HEK293 (cell line): Measurements from ENCODE around the gene EVX1.

Experiments
- CTCF ChIA-PET: fragments of 350-600 bp; formaldehyde crosslinking; extraction: SDS; loops from one replicate; lab custom pipeline; 2021; ENCODE audit warnings: antibody characterized with exemption; lab: Yijun Ruan, JAX
- POLR2A ChIA-PET: fragments of 300-600 bp; formaldehyde crosslinking; extraction: SDS; loops from one replicate; lab custom pipeline; 2020; ENCODE audit warnings: antibody characterized with exemption, inconsistent platforms; lab: Yijun Ruan, JAX
- H3K27ac ChIP-seq: fragments of 200-500 bp; sonication (Bioruptor generic); 2 replicates; pipeline ENCODE4 v1.5.1; 2014; ENCODE audit warnings: low read depth, low read length, control low read depth, inconsistent platforms; ENCODE audit errors: extremely low read depth
- H3K36me3 ChIP-seq, 2 experiments: fragments of 200-500 bp in 1 of 2; sonication (Bioruptor generic) in 1 of 2; 1 replicate in 1 of 2; 2 replicates in 1 of 2; pipeline ENCODE4 v1.5.1; 2014 to 2017; ENCODE audit warnings: inconsistent platforms in 2 of 2, low read length in 2 of 2; ENCODE audit not compliant: control insufficient read depth in 2 of 2, insufficient read depth in 1 of 2
- H3K4me1 ChIP-seq: fragments of 200-500 bp; sonication (Bioruptor generic); 2 replicates; pipeline ENCODE4 v1.5.1; 2014; ENCODE audit warnings: mild to moderate bottlenecking, low read length, inconsistent platforms; ENCODE audit not compliant: control insufficient read depth, insufficient read depth
- H3K4me3 ChIP-seq: 2 replicates; pipeline ENCODE4 v1.5.1; 2011; ENCODE audit warnings: low read depth, mild to moderate bottlenecking, control low read depth, low read length, moderate library complexity
- H3K9me3 ChIP-seq: fragments of 200-500 bp; sonication (Bioruptor generic); 2 replicates; pipeline ENCODE4 v1.5.1; 2014; ENCODE audit warnings: low read depth, low read length, inconsistent platforms; ENCODE audit not compliant: control insufficient read depth, insufficient read depth
- EGR2 ChIP-seq: fragments of 450-650 bp; formaldehyde crosslinking; IDR thresholded peaks from 2 replicates; pipeline ENCODE4 v1.5.1; 2016; ENCODE audit warnings: low read depth, missing biosample characterization, missing genetic modification characterization
- FEZF1 ChIP-seq: fragments of 450-650 bp; formaldehyde crosslinking; IDR thresholded peaks from 2 replicates; pipeline ENCODE4 v1.5.1; 2016; ENCODE audit warnings: missing biosample characterization, missing genetic modification characterization
- PBX3 ChIP-seq: sonication (generic); formaldehyde crosslinking; IDR thresholded peaks from 2 replicates; pipeline ENCODE4 v1.8.1; 2022; ENCODE audit warnings: mild to moderate bottlenecking, moderate library complexity, missing genetic modification reagents
- PRDM6 ChIP-seq: fragments of 450-650 bp; formaldehyde crosslinking; IDR thresholded peaks from 2 replicates; pipeline ENCODE4 v1.5.1; 2017; ENCODE audit warnings: missing biosample characterization, missing genetic modification characterization
- ZFHX2 ChIP-seq: fragments of 450-650 bp; formaldehyde crosslinking; conservative IDR thresholded peaks from 2 replicates; pipeline ENCODE4 v1.5.1; 2016; ENCODE audit warnings: missing biosample characterization, missing genetic modification characterization
- ZFP41 ChIP-seq: fragments of 450-650 bp; formaldehyde crosslinking; IDR thresholded peaks from 2 replicates; pipeline ENCODE4 v1.5.1; 2016; ENCODE audit warnings: missing biosample characterization, missing genetic modification characterization, borderline replicate concordance
- ZNF114 ChIP-seq: fragments of 450-650 bp; formaldehyde crosslinking; IDR thresholded peaks from 2 replicates; pipeline ENCODE4 v1.5.0; 2017; ENCODE audit warnings: missing biosample characterization, missing genetic modification characterization
- ZNF138 ChIP-seq: fragments of 450-650 bp; formaldehyde crosslinking; IDR thresholded peaks from 2 replicates; pipeline ENCODE4 v1.5.1; 2016; ENCODE audit warnings: missing biosample characterization, missing genetic modification characterization, borderline replicate concordance
- ZNF214 ChIP-seq: fragments of 450-650 bp; formaldehyde crosslinking; IDR thresholded peaks from 2 replicates; pipeline ENCODE4 v1.5.1; 2017; ENCODE audit warnings: missing biosample characterization, mild to moderate bottlenecking, missing genetic modification characterization, borderline replicate concordance
- ZNF311 ChIP-seq: fragments of 450-650 bp; formaldehyde crosslinking; IDR thresholded peaks from 2 replicates; pipeline ENCODE4 v1.5.1; 2017; ENCODE audit warnings: missing biosample characterization, missing genetic modification characterization, borderline replicate concordance
- ZNF335 ChIP-seq: fragments of 450-650 bp; formaldehyde crosslinking; conservative IDR thresholded peaks from 2 replicates; pipeline ENCODE4 v1.5.1; 2016; ENCODE audit warnings: missing biosample characterization, missing genetic modification characterization
- ZNF350 ChIP-seq: fragments of 450-650 bp; formaldehyde crosslinking; IDR thresholded peaks from 2 replicates; pipeline ENCODE4 v1.5.0; 2017; ENCODE audit warnings: missing biosample characterization, mild to moderate bottlenecking, missing genetic modification characterization
- ZNF473 ChIP-seq: fragments of 450-650 bp; formaldehyde crosslinking; IDR thresholded peaks from 2 replicates; pipeline ENCODE4 v1.5.1; 2017; ENCODE audit warnings: missing biosample characterization, missing genetic modification characterization
- ZNF548 ChIP-seq: fragments of 450-650 bp; formaldehyde crosslinking; IDR thresholded peaks from 2 replicates; pipeline ENCODE4 v1.5.1; 2016; ENCODE audit warnings: missing biosample characterization, missing genetic modification characterization
- ZNF626 ChIP-seq: fragments of 450-650 bp; sonication (Bioruptor Pico); formaldehyde crosslinking; IDR thresholded peaks from 2 replicates; pipeline ENCODE4 v1.5.1; 2018; ENCODE audit warnings: missing biosample characterization, missing genetic modification characterization, inconsistent platforms
- ZNF664 ChIP-seq: fragments of 450-650 bp; formaldehyde crosslinking; IDR thresholded peaks from 2 replicates; pipeline ENCODE4 v1.5.1; 2016; ENCODE audit warnings: missing biosample characterization, missing genetic modification characterization
- ZSCAN23 ChIP-seq: fragments of 450-650 bp; formaldehyde crosslinking; IDR thresholded peaks from 2 replicates; pipeline ENCODE4 v1.5.1; 2016; ENCODE audit warnings: missing biosample characterization, missing genetic modification characterization
- TF ChIP-seq, protein P1 (sequence below): fragments of 450-650 bp; formaldehyde crosslinking; IDR thresholded peaks from 2 replicates; pipeline ENCODE4 v1.5.1; 2016; ENCODE audit warnings: missing biosample characterization, missing genetic modification characterization, low read depth
- TF ChIP-seq, protein P2 (sequence below): fragments of 450-650 bp; formaldehyde crosslinking; conservative IDR thresholded peaks from 2 replicates; pipeline ENCODE4 v1.5.1; 2016; ENCODE audit warnings: low read depth, missing biosample characterization, missing genetic modification characterization
- TF ChIP-seq, protein P3 (sequence below): fragments of 450-650 bp; formaldehyde crosslinking; IDR thresholded peaks from 2 replicates; pipeline ENCODE4 v1.5.1; 2016; ENCODE audit warnings: missing biosample characterization, missing genetic modification characterization

The EVX1 gene

GRCh38 chr7:27235387-27236311, 7.0 kb upstream of the EVX1 start (continued):
- no peak for TF ChIP-seq ZFP41 (tag by site-specific recombination)
- no peak for TF ChIP-seq ZNF114 (tag by site-specific recombination)
- no peak for TF ChIP-seq ZSCAN23
- TF ChIP-seq PBX3 (CRISPR knock-in tag): no peak
- no peak for TF ChIP-seq PRDM6 (tag by site-specific recombination)
- TF ChIP-seq ZNF548 (tag by site-specific recombination): no peak
- no peak for TF ChIP-seq ZNF473 (tag by site-specific recombination)
- TF ChIP-seq ZNF138 (tag by site-specific recombination): no peak
- TF ChIP-seq ZNF350 (tag by site-specific recombination): no peak
- no peak for TF ChIP-seq ZNF664 (tag by site-specific recombination)

- POLR2A ChIA-PET: interaction anchor here (0.6 kb wide), 1 partner anchor 21 kb away, joined by 8 read pairs; no protein-coding TSS in a partner anchor
- H3K27ac ChIP-seq: no peak overlapping the region
- no peaks in the 10 kb centered on the region for H3K9me3 ChIP-seq
- CTCF ChIA-PET: interaction anchor here (1.2 kb wide), 2 partner anchors 41 to 683 kb away, joined by 3 to 4 read pairs; no protein-coding TSS in a partner anchor
- no peaks in the 10 kb centered on the region for H3K36me3 ChIP-seq
- no peaks in the 10 kb centered on the region; the same call in 1 of the 2 replicates for H3K4me1 ChIP-seq
- TF ChIP-seq EGR2 (tag by site-specific recombination): 0 out of 2 replicates have a peak, but pooled peaks have one; percentile 6
- TF ChIP-seq ZFHX2 (tag by site-specific recombination): peak; percentile 24; the same call in 1 of the 2 replicates
- no peak for TF ChIP-seq ZNF214
- TF ChIP-seq, protein P1, sequence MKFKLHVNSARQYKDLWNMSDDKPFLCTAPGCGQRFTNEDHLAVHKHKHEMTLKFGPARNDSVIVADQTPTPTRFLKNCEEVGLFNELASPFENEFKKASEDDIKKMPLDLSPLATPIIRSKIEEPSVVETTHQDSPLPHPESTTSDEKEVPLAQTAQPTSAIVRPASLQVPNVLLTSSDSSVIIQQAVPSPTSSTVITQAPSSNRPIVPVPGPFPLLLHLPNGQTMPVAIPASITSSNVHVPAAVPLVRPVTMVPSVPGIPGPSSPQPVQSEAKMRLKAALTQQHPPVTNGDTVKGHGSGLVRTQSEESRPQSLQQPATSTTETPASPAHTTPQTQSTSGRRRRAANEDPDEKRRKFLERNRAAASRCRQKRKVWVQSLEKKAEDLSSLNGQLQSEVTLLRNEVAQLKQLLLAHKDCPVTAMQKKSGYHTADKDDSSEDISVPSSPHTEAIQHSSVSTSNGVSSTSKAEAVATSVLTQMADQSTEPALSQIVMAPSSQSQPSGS (tag by site-specific recombination): no peak
- TF ChIP-seq ZNF335: peak; percentile 77
- H3K4me3 ChIP-seq: no peak overlapping the region
Observed at GRCh38 chr7:27237735-27238334, 4.8 kb upstream of the EVX1 start.

DNA sequence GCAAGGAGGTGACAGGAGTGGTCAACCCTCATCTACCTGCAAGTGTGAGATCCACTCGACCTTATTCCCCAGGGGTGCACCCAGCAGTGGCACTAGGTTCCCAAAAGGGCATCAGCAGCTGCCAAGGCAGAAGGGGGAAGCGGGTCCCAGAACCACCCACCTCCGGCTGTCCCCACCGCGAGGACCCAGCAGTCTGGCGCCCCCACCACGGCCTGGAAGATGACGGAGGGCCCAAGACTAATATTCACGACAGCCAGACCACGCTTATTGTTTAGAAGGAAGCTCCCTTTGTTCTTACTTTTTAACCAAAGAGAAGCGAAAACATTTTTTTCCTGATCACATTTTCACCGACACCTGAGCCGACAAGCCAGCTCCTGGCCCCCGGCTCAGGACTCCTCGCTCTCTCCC, 3.6 kb upstream of the EVX1 start:
- H3K4me3 ChIP-seq: no peak overlapping the region
- TF ChIP-seq, protein P2, sequence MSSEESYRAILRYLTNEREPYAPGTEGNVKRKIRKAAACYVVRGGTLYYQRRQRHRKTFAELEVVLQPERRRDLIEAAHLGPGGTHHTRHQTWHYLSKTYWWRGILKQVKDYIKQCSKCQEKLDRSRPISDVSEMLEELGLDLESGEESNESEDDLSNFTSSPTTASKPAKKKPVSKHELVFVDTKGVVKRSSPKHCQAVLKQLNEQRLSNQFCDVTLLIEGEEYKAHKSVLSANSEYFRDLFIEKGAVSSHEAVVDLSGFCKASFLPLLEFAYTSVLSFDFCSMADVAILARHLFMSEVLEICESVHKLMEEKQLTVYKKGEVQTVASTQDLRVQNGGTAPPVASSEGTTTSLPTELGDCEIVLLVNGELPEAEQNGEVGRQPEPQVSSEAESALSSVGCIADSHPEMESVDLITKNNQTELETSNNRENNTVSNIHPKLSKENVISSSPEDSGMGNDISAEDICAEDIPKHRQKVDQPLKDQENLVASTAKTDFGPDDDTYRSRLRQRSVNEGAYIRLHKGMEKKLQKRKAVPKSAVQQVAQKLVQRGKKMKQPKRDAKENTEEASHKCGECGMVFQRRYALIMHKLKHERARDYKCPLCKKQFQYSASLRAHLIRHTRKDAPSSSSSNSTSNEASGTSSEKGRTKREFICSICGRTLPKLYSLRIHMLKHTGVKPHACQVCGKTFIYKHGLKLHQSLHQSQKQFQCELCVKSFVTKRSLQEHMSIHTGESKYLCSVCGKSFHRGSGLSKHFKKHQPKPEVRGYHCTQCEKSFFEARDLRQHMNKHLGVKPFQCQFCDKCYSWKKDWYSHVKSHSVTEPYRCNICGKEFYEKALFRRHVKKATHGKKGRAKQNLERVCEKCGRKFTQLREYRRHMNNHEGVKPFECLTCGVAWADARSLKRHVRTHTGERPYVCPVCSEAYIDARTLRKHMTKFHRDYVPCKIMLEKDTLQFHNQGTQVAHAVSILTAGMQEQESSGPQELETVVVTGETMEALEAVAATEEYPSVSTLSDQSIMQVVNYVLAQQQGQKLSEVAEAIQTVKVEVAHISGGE (tag by site-specific recombination): no peak
- TF ChIP-seq ZNF626 (tag by site-specific recombination): no peak
- TF ChIP-seq ZNF311 (tag by site-specific recombination): no peak
- no peak for TF ChIP-seq FEZF1
- TF ChIP-seq, protein P3, sequence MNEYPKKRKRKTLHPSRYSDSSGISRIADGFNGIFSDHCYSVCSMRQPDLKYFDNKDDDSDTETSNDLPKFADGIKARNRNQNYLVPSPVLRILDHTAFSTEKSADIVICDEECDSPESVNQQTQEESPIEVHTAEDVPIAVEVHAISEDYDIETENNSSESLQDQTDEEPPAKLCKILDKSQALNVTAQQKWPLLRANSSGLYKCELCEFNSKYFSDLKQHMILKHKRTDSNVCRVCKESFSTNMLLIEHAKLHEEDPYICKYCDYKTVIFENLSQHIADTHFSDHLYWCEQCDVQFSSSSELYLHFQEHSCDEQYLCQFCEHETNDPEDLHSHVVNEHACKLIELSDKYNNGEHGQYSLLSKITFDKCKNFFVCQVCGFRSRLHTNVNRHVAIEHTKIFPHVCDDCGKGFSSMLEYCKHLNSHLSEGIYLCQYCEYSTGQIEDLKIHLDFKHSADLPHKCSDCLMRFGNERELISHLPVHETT (tag by site-specific recombination): no peak

More for the DNA sequence above, 3.6 kb upstream of the EVX1 start:
- Histone ChIP-seq H3K36me3 (no peaks in the 10 kb centered on the region), H3K4me1 (no peaks in the 10 kb centered on the region; the same call in 1 of the 2 replicates), H3K27ac (no peak overlapping the region), H3K9me3 (no peaks in the 10 kb centered on the region)
- ChIA-PET CTCF (interaction anchor here (0.6 to 1.2 kb wide), 2 partner anchors 40 to 110 kb away, joined by 3 to 4 read pairs; no protein-coding TSS in a partner anchor), POLR2A (no interaction called here)
